Activated T-helper 1 cell treated with anti-CD3 and anti-CD28 coated beads, Interleukin-12 subunit alpha, Interleukin-12 subunit beta, Interleukin-2, Interleukin-4 antibody, amounts not matched to agents 30 ng/mL and 10 ng/mL and 1 ng/mL, durations not matched to agents 14 hours and 24 hours and 36 hours (primary cell): ENCODE results near the gene ARMC12. TPM values are rescaled to one million over a fixed set of nuclear protein-coding genes. Genes with fewer than 3 reads are reported as not detected.

Experiments
- DNase-seq: peaks from one replicate; pipeline ENCODE4 v3.0.0; 2021; ENCODE audit warnings: low spot score
- H3K27ac Mint-ChIP-seq: one replicate; pipeline ENCODE4 v1.8.0; 2021; ENCODE audit warnings: mild to moderate bottlenecking, mixed read lengths
- H3K27me3 Mint-ChIP-seq: one replicate; pipeline ENCODE4 v1.8.0; 2022; ENCODE audit warnings: mild to moderate bottlenecking, moderate library complexity, mixed read lengths; ENCODE audit not compliant: insufficient read depth
- H3K36me3 Mint-ChIP-seq: one replicate; pipeline ENCODE4 v1.8.0; 2021; ENCODE audit warnings: low read depth, mixed read lengths
- H3K4me1 Mint-ChIP-seq: one replicate; pipeline ENCODE4 v1.8.0; 2021; ENCODE audit warnings: low read depth, mixed read lengths
- H3K4me3 Mint-ChIP-seq: one replicate; pipeline ENCODE4 v1.8.0; 2021; ENCODE audit warnings: mild to moderate bottlenecking, moderate library complexity, mixed read lengths
- H3K9me3 Mint-ChIP-seq: one replicate; pipeline ENCODE4 v1.8.0; 2021; ENCODE audit warnings: mixed read lengths
- intact Hi-C: fragments of 100-400 bp; cut with micrococcal nuclease; formaldehyde crosslinking; loops from one replicate; pipeline ENCODE4 v1.15.1; 2024
- total RNA-seq: library from RNA; stranded (reverse); gene quantifications from 2 replicates; pipeline ENCODE4 v1.2.3, GENCODE V29; 2022

Gene ARMC12
- total RNA-seq, 1 donor from 2014 or later: 0.41 TPM

DNA sequence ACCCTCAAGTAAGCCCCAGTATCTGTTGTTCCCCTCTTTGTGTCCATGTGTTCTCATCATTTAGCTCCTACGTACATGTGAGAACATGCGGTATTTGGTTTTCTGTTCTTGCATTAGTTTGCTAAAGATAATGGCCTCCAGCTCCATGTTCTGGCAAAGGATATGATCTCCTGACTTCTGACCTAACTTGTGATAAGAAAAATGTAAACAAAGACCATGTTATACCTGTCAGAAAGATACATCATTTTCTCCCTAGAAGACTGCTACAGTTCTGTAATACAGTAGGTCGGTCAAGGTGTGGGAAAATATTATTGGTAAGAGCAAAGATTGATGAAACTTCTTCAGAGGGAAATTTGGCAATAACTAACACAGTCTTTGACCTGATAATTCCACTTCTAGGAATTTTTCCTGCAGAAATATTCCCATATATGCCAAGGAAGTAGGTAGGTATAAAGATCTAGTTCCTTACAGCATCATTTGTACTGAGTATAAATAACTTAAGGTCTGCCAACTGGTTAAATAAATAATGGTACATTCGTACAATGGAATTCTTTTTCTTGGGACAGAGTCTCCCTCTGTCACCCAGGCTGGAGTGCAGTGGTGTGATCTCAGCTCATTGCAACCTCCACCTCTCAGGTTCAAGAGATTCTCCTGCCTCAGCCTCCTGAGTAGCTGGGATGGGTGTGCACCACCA is 29.0 kb upstream of the ARMC12 start:
- no peaks in the 10 kb centered on the region for H3K27me3 Mint-ChIP-seq
- DNase-seq: no peak
- intact Hi-C loops: no loop called here
- H3K9me3 Mint-ChIP-seq: peaks cover 13% of the 10 kb centered on the region
- peaks cover 38% of the 10 kb centered on the region for H3K4me1 Mint-ChIP-seq
- no peak overlapping the region for H3K27ac Mint-ChIP-seq
- H3K4me3 Mint-ChIP-seq: no peak overlapping the region
- H3K36me3 Mint-ChIP-seq: peaks cover 4% of the 10 kb centered on the region

DNA sequence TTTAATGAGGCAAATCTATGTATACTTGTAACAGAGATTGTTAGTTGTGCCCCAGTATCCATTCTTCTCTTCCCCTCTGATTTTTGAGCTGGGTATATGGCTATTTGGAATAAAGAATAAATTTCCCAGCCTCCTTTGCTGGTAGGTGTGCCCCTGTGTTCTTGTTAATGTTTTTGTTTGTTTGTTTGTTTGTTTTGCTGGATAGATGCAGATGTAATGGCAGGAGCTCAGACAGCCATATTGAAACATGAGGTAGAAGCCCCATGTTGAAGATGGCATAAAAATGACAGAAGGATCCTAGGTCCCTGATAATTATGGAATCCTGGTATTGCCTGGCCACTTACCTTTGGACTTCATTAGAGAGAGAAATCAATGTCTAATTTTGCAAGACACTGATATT is 28.2 kb upstream of the ARMC12 start:
- DNase-seq: no peak
- Mint-ChIP-seq H3K4me1 (peaks cover 46% of the 10 kb centered on the region), H3K4me3 (no peak overlapping the region), H3K27ac (no peak overlapping the region), H3K27me3 (no peaks in the 10 kb centered on the region), H3K36me3 (peaks cover 4% of the 10 kb centered on the region), H3K9me3 (peaks cover 13% of the 10 kb centered on the region)
- intact Hi-C loops: no loop called here

GRCh38 chr6:35710241-35710847 is 26.5 kb upstream of the ARMC12 start:
- no peak for DNase-seq
- Mint-ChIP-seq H3K4me3 (peak overlapping the region; percentile 50), H3K4me1 (peaks cover 50% of the 10 kb centered on the region), H3K9me3 (peaks cover 8% of the 10 kb centered on the region), H3K27ac (peak overlapping the region; percentile 82), H3K27me3 (no peaks in the 10 kb centered on the region), H3K36me3 (peaks cover 4% of the 10 kb centered on the region)
- intact Hi-C loops: loop anchor here (1.0 kb wide), 6 partner anchors 9 to 109 kb away; partner anchors contain the start of gene FKBP5

- peaks cover 4% of the 10 kb centered on the region for H3K36me3 Mint-ChIP-seq
- no peaks in the 10 kb centered on the region for H3K27me3 Mint-ChIP-seq
- H3K9me3 Mint-ChIP-seq: peaks cover 8% of the 10 kb centered on the region
- intact Hi-C loops: no loop called here
- no peak overlapping the region for H3K4me3 Mint-ChIP-seq
- no peak for DNase-seq
- no peak overlapping the region for H3K27ac Mint-ChIP-seq
- H3K4me1 Mint-ChIP-seq: peaks cover 51% of the 10 kb centered on the region
Observed at GRCh38 chr6:35711731-35712130, 25.1 kb upstream of the ARMC12 start.

- intact Hi-C loops: no loop called here
- Mint-ChIP-seq H3K27ac (no peak overlapping the region), H3K36me3 (peaks cover 4% of the 10 kb centered on the region), H3K27me3 (no peaks in the 10 kb centered on the region), H3K4me3 (no peak overlapping the region), H3K9me3 (peaks cover 8% of the 10 kb centered on the region), H3K4me1 (peaks cover 56% of the 10 kb centered on the region)
- no peak for DNase-seq
Observed at GRCh38 chr6:35713006-35713767, 23.6 kb upstream of the ARMC12 start.

DNA sequence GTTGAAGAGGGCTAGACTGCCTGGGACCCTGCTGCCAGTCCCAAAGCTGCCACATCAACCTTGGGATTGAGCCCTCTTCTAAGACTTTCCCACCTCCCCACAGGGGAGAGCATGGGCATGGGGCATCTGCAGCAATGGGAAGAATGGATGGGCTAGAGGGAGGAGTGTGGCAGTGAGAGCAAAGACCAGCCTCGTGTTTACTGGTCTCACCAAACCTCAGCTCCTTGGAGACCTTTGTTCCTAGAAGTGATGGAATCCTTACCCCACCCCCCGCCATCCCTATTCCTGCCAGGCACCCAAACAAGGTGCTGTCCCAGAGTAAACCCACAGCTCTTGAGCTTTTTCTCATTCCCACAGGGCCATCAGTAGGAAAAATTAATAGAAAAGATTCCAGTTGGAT is 20.0 kb upstream of the ARMC12 start:
- no peak overlapping the region for H3K4me3 Mint-ChIP-seq

DNA sequence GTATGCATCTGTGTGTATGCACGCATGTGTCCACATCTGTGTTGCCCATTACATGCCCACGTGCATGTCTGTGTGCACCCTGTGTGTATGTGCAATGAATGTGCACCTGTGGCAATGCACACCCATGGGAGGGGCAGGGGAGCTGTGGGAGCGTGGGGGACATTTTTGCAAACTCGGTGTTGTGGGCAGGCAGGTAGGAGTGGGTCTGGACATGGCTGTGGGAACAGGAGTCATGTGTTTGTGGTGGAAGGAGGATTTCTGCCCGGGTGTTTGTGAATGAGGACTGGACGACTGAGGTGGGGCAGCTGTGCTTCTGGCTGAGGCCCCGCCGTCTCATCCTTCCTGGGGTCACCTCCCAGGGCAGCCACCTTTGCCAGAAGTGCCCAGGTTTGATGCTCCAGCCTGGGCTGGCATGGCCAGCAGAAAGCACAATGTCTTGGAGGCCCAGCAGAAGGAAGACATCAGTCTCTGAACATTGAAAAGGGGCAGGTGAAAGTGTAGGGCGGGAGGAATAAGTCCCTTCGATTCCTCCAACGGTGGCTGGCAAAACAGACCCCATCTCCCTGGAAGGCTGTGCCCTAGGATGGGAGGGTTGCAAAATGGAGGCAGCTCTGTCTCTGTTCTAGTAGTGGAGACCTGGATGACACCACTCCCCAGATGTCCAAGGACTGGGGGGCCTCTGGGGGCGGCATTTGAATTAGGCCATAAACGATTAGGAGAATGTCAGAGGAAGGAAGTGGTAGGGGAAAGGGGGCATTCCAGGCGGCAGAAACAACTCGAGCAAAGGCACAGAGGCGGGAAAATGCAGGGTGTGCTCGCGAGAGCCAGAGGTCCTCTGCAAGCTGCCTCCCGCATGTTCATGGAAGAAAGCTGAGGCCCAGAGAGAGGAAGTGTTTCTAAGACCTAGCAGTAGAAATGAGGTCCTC is 19.1 kb upstream of the ARMC12 start:
- Mint-ChIP-seq H3K4me3 (peak overlapping the region; percentile 60), H3K27me3 (no peaks in the 10 kb centered on the region), H3K9me3 (no peaks in the 10 kb centered on the region), H3K27ac (peak overlapping the region; percentile 62), H3K36me3 (no peaks in the 10 kb centered on the region), H3K4me1 (peaks cover 60% of the 10 kb centered on the region)
- DNase-seq: no peak
- intact Hi-C loops: loop anchor here (2.0 kb wide), 4 partner anchors 15 to 49 kb away; partner anchors contain the start of gene FKBP5

More for the DNA sequence above, 20.0 kb upstream of the ARMC12 start:
- Mint-ChIP-seq H3K27ac (peak overlapping the region; percentile 62), H3K9me3 (no peaks in the 10 kb centered on the region), H3K27me3 (no peaks in the 10 kb centered on the region), H3K36me3 (no peaks in the 10 kb centered on the region), H3K4me1 (peaks cover 61% of the 10 kb centered on the region)
- intact Hi-C loops: no loop called here
- no peak for DNase-seq

DNA sequence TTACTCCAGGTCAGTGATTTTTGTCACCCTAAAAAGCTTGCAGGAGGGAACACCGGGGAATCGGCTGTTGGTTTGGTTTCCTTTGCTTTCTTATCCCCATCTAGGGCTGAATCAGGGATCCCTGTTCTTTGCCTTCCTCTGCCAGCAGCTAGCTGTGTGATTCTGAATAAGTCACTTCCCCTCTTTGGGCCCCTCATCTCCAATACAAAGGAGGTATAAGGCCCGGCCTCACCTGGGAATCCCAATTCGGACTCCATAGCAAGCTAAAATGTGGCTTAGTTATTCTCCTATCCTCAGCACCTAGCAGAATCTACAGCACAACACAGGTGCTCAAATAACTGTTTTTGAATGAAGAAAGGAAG is 18.5 kb upstream of the ARMC12 start:
- Mint-ChIP-seq H3K36me3 (no peaks in the 10 kb centered on the region), H3K27ac (peak overlapping the region; percentile 86), H3K4me1 (peaks cover 56% of the 10 kb centered on the region), H3K27me3 (no peaks in the 10 kb centered on the region), H3K4me3 (peak overlapping the region; percentile 55), H3K9me3 (no peaks in the 10 kb centered on the region)
- no peak for DNase-seq
- intact Hi-C loops: loop anchor here (2.0 kb wide), 4 partner anchors 14 to 50 kb away; partner anchors contain the start of gene FKBP5

DNA sequence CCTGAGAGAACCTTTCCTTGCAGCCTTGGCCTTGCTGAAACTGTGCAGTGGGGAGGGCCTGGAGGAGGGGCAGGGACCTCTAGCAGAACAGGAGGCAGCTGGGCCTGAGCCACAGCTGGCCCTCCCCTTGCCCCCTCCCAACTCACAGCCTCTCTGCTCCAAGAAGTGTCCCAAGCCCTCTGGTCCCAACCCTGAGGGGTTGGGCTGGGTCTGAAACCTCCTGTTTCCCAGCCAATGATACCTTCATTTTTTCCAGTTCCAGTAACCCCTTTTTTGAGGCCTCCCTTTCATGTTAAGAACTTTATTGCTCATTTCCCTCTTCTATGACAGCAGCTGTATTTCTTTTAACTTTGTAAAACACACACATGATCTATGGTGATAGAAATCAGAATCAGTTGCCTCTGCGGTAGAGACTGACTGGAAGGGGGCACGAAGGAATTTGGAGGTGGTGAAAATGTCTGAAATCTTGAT is 17.9 kb upstream of the ARMC12 start:
- H3K4me1 Mint-ChIP-seq: peaks cover 54% of the 10 kb centered on the region
- intact Hi-C loops: loop anchor here (1.0 to 2.0 kb wide), 6 partner anchors 9 to 50 kb away; partner anchors contain the start of gene FKBP5
- DNase-seq: no peak
- H3K27me3 Mint-ChIP-seq: no peaks in the 10 kb centered on the region
- H3K27ac Mint-ChIP-seq: peak overlapping the region; percentile 86
- no peaks in the 10 kb centered on the region for H3K9me3 Mint-ChIP-seq
- H3K4me3 Mint-ChIP-seq: peak overlapping the region; percentile 55
- H3K36me3 Mint-ChIP-seq: no peaks in the 10 kb centered on the region

GRCh38 chr6:35719404-35719829 is 17.4 kb upstream of the ARMC12 start:
- H3K27ac Mint-ChIP-seq: peak overlapping the region; percentile 86
- intact Hi-C loops: loop anchor here (1.0 to 2.0 kb wide), 6 partner anchors 9 to 51 kb away; partner anchors contain the start of gene FKBP5
- H3K27me3 Mint-ChIP-seq: peaks cover 3% of the 10 kb centered on the region
- no peaks in the 10 kb centered on the region for H3K9me3 Mint-ChIP-seq
- peak overlapping the region; percentile 55 for H3K4me3 Mint-ChIP-seq
- no peaks in the 10 kb centered on the region for H3K36me3 Mint-ChIP-seq
- no peak for DNase-seq
- peaks cover 57% of the 10 kb centered on the region for H3K4me1 Mint-ChIP-seq

DNA sequence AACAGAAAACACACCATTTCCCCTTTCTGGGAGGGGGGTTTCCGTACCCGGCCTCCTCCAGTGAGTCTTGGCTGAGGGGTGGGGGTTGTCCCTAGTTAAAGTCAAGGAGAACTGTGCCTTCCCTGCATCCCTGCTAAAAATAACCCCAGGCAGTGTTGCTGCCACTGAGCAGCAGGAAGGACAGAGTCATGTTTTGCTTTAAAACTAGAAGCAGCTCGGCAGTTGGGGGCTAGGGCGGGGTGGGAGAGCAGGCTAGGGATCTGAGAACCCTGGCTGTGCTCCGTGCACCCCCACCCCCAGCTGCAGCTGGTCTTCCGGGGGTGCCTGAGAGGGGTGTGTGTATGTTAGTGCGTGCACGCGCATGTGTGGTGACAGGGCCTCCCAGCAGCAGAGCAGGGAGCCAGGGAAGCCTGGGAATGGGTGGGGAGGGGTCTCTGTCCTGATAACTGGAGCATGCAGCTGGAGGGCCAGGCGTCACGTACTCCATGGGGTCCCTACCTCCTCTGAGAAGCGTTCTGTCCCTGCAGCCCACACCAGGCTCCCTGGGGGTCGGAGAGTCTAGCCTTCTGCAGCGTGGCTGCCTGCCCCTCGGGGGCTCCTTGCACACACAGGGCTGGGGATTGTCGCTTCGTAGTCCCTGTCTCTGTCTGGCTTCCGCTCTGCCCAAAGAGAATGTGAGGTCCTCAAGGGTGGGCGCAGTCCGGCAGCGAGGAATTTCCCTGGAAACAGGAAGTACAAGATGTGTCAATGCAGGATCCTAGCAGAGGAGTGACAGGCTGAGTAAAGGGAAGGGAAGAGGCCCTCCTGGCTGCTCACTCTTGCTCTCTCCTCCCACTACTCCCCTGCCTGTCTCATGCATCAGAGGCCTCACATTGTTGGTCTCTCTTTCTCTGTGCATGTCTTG is 16.8 kb upstream of the ARMC12 start:
- H3K36me3 Mint-ChIP-seq: no peaks in the 10 kb centered on the region
- intact Hi-C loops: loop anchor here (1.0 to 2.0 kb wide), 6 partner anchors 8 to 51 kb away; partner anchors contain the start of gene FKBP5
- H3K9me3 Mint-ChIP-seq: no peaks in the 10 kb centered on the region
- peak overlapping the region; percentile 55 for H3K4me3 Mint-ChIP-seq
- peaks cover 62% of the 10 kb centered on the region for H3K4me1 Mint-ChIP-seq
- H3K27me3 Mint-ChIP-seq: peaks cover 3% of the 10 kb centered on the region
- no peak for DNase-seq
- peak overlapping the region; percentile 86 for H3K27ac Mint-ChIP-seq
